GM21737 (cell line): ENCODE data around the gene ITPR1.

ENCODE experiments used
- ATAC-seq: cut with Tn5 transposase; IDR thresholded peaks from one replicate; pipeline ENCODE4 v1.9.1; 2021; ENCODE audit warnings: mild to moderate bottlenecking, moderate library complexity; ENCODE audit not compliant: unreplicated experiment

The ITPR1 gene

DNA sequence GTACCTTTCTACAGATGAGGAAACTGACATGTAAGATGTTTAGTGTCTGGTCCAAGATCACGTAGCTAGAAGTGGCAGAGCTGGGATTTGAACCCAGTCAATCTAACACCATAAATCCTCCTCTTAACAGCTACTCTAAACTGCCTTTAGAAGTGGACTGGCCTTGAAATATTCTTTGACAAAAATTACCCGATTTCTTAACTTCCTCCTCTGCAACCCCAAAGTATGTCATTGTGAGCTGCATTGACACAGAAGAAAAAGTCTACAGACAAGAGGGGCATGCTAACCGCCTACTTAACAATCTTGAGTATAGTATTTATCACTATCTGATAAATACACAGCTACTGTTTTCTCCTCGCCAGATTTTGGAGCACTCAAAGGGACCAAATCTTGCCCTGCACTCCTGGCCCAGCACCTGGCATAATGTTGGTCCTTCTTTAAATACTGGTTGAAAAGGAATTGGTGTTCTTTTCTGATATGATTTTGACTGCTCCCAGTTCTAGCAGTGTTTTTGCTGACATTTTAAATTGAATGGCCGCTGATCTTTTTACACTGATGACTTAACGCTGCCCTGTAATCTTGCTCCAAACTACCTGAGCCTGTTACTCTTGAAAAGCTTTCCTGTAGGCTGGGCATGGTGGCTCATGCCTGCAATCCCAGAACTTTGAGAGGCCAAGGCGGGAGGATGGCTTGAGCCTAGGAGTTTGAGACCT lies 36.9 kb downstream of the ITPR1 start:
- no peak for ATAC-seq

DNA sequence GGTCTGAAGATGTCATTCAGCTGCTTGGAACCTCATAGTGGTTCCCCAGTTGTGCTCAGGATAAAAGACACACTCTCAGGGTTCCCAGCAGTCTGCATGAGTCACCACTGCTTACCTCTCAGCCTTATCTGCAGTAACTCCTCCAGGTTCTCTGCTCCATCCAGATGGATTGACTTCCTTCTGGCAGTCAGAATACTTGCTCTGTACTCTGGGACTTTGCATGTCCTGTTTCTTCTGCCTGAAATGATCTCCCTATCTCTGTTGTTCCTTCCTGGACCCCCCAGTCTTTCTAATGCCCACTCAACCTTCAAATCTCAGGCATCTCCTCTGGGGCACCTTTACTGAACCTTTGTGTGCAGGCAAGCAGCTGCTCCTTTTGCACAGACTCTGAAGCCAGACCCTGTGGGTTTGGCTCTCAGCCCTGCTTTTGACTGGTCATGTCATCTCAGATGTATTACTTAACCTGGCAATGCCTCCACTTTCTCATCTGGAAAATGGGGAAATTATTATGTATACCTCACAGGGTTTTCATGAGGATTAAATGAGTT lies 38.4 kb downstream of the ITPR1 start:
- ATAC-seq, result no peak

DNA sequence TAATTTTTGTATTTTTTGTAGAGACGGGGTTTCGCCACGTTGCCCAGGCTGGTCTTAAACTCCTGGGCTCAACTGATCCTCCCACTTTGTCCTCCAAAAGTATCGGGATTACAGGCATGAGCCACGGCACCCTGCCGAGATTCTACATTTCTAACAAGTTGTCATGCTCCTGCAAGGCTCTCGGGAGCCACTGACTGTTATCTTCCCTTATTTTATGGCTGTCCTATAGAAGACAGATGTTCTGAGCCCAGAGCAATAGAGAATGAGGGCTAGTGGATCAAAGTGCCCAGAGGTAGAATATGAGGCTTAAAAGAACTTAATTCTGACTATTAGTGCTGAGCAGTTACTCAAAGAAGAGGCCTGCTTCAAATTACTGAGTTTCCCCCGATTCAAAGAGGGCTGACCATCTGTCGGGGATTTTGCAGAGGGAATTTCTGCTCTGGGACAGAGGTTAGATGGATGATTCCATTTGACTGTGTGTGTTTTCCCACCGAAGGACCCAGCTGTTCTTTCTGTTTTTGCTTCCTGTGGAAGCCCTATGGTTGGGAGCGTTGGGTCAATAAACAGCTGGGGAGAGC lies 39.5 kb downstream of the ITPR1 start:
- ATAC-seq, result no peak

DNA sequence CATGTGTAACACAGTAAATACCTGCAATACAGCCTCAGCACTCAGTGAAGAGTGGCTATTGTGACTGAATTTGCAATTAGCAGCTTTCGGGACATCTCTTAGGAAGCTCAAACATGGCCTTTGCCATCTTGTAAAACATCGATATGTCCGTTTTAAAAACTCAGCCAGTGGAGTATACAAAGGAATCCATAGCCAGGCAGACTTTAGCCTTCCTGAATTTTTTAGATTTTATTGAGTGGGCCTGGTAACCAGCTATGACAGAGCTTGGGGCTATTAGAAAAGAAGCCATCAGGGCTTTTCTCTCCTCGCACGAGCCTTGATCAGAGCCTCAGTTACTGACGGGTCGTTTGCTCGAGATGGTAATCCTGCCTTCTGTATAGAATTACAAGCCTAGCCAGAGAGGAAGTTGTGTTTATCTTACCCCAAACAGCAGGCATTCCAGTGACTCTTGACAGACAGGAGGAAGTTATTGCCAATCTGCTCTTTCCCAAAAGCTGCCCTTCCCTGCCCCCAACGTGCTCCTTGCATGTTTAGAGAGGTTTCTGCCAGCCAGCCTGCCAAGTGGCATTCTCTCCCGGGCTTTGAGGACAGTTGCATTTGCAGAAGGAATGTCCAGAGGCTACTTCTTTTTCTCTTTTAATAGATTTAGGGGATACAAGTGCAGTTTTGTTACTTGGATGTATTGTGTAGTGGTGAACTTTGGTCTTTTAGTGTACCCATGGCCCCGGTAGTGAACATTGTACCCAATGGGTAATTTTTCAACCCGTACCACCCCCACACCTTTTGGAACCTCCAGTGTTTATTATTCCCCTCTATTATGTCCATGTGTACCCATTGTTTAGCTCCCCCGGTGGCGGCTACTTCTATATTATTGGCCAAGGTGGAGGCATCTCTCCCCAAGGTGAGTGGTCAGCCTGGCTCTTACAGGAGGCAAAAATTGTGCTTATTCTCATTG lies 40.6 kb downstream of the ITPR1 start:
- ATAC-seq, result no peak

DNA sequence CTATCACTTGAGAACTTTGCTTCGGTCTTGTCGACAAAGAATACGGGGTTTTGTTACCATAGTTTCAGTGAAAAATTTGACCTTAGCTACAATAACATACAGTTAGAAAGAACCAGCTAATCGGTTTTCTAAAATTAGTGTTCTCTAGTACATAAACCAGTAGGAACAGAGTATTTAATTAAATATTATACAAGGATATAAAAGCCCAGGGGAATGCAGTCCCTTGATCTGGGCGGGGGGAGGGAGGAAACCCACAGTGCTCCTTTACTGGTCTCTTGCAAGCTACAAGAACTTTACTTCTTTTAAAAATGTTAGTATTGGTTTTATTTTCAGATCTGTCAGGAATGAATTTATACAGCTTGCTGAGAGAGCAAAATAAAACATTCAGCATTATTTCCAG lies 41.8 kb downstream of the ITPR1 start:
- ATAC-seq, result no peak

DNA sequence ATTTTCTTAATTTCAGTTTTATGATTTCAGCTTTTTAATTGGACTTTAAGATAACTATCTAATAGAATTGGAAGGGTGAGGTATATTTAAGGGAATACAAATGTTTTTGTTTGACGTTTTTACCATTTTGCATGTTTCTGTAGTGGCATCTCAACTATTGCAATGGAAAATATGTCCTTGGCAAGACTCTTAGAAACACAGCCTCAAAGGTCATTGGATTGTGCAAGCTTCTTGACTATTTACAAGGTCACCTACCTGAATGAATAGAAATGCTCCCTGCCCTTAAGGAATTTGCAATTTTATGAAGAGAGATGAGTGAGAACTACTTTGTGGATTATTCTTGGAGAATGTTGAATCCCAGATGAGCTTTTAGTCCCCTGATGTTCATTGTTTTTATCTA lies 43.1 kb downstream of the ITPR1 start:
- ATAC-seq, result no peak

DNA sequence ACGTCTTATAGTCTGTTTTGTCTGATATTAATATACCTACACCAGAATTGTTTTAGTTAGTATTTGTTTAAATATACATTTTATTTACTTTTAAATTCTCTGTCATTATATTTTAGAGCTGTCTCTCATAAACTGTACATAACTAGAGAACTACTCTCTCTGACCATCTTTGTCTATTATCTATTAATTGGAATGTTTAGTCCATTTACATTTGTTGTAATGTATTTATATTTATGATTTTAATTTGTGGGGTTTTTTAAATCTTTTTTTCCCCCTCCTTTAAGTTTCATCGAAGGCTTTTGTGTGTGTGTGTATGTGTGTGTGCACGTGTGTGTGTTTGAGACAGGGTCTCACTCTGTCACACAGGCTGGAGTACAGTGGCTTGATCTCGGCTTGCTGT lies 47.1 kb downstream of the ITPR1 start:
- no peak for ATAC-seq

DNA sequence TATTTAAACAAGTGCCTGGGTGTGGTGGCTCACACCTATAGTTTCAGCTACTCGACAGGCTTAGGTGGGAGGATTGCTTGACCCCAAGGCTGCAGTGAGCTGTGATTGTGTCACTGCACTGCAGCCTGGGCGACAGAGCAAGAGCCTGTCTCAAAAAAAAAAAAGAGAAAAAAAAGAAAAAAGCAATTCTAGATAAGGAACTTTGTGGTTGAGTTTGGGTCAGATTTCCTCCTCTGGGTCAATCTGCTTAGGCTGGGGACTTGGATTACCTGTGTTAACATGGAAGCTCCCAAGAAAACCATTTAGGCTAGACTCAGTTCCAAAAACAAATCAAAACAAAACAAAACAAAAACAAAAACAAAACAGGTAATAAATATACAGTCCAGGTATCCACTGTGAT lies 50.0 kb downstream of the ITPR1 start:
- no peak for ATAC-seq

DNA sequence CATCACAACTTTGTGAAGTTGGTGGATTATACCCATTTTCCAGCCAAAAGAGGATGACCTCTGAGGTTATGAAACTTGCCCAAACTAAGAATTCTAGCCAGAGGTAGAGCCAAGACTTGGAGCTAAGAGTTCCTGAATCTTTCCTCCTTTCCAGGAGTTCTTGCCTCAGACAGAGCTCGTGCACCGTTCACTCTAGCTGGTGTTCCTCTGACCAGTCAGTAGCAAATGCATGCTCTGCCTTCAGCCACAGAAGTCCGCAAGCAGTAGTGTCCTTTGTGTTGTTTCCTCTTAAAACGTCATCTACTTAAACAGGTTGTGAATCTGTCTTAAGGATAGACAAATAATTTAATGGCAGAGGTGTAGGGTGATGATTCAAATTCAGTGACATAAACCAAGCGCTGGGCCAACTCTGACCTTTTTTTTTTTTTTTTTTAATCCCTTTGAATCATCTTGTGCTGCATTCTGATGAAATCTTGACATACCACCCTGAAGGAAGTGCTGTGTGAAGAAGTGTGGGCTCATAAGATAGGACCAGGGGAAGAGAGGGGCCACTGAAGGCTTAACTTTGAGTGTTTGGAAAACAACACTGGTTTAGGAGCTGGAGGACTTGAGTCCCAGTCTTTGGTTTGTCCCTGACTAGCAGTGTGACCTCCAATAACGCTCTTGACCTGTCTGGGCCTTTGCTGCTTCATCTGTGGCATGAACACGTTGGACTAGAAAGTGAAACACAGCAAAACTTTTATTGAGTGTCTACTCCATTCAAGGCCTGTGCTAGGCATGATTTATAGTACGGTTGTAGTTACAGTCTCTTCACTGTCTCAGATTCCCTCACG lies 53.4 kb downstream of the ITPR1 start:
- no peak for ATAC-seq

DNA sequence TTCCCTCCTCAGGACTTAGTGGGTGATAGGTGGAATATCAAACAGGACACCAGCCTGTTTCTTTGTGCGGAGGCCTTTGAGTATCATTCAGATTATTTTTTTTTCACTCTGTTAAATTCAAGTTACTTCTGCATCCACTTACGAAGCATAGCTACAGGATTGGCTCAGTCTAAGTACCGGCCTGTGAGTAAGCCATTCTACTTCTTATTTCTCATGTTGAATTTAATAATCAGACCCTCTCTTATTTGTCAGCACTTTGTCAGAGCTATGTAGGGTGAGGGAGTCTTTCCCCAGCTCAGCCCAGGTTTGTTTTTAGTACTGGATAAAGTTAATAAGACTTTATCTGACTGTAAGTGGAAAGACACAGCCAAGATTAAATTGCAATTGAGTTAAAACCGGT lies 54.7 kb downstream of the ITPR1 start:
- no peak for ATAC-seq

DNA sequence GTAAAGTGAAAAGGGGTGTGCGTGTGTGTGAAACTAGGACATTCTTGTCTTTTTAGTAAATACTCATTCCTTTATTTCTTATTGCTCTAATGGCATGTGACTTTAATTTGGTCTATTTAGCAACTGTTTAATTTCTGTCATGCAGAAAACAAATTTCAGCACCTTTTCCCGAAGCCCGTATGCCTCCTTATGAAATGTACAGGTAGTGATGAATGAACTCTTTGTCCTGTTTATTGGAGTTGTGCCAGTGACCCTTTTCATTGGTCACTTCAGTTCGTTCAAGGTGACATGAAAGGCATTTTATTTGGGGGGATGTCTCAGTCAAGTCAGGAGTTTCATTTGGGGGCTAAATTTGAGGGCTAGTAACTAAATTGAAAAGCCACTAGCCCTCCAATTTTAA lies 55.2 kb downstream of the ITPR1 start:
- ATAC-seq, result no peak

DNA sequence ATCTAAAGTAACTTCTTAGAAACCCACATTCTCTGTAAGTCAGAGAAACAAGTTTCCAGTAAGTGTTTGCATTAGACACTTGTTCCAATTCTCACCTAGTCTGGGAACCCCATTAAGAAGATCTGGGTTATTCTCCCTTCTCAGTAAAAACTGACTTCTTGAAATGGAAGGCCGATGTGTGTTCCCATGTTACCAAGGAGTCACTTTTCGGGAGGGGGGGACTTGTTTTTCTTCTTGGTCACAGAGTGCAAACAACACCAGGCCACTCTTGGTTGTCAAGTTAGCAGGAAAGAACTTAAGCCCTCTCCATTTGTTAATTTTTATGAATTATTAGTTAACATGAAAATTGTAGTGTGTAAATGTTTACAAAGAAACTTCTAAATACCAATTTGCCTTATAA lies 55.6 kb downstream of the ITPR1 start:
- no peak for ATAC-seq

DNA sequence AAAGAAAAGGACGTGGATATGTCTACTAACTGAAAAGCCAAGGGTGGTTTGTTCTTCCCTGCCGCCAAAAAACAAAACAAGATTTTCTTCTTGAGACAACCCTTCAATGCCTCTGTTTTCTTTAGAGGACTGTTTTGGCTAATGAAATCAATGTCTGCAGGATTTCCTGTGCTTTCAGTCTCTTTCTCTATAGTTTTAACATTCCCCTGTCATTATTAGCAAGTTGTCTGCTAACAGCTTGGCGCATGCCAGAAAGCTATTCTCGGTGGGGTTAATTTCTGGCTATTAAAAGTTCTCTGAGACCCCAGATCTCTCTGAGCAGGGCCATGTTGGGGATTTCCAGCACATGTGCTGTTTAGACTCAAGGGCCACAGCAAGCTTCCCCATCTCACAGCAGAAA lies 56.7 kb downstream of the ITPR1 start:
- no peak for ATAC-seq

DNA sequence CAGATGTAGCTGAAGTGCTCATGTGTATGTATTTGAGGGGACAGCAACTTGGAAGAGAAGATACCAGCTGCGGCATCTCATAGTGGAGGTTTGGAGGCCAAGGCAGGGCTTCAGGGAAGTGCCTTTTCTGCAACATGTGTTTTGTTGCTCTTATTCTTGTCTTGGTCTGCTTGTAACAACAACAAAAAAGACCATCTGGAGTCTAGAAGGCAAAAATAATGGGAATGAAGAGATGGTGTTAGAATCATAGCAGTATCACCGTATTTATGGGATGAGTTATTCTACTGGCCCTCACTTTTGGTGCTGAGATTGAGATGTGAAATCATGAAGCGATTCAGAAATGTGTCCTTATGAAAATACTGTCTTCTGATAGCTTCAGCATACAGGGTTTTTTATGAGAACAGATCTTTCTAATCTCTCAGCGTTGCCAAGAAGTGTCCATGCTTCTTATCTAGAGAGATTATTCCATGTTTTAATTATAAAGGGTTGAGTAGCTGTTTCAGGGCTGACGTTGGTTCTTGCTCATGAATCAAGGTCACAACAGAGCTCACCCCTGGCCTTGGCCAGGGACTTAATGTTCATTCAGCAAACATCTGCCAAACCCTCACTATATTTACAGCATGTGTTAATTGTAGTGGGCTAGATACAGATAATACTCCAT lies 58.0 kb downstream of the ITPR1 start:
- no peak for ATAC-seq

DNA sequence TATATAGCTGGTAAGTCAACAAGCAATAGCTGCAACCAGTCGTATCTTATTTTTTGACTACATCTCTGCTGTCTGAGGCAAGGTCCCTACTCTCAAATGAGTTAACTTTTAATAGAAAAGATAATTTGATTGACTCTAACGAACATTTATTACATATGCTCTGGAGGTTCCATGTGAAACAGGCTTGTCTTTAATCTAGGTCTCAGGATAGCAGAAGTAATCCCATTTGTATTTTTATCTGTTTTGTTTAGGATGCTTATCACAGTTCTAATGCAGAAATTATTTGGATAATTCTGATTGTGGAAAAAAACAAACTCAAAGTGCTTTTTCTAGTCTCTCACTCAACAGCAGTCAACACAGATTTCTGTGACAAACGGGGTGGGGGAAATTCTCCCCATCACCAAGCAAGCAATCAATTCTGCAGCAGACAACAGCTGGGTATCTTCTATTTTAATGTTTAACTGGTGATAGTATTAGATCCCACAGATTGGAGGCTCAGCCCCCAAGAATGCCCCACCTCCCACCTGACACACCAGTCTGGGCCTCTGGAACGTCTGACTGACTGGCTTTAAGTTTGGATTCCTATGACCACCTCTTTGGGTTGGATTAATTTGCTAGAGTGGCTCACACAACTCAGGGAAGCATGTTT lies 58.8 kb downstream of the ITPR1 start:
- ATAC-seq, result no peak

DNA sequence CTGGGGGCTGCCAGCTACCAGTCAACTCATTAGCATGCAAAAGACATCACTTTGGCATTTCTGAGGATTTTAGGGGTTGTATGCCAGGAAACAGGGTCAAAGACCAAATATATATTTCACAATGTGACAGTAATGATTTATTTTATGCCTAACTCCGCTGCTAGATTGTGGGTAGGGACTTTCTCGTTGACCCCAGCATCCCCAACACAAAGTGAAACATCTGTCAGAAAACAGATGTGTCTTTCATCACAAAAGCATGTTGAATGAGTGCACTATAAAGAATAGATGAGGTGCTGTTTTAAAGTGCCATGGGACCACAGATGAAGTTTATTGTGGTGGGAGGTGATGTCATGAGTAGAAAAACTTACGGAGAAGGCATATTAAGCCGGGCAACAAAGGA lies 59.7 kb downstream of the ITPR1 start:
- ATAC-seq, result no peak

DNA sequence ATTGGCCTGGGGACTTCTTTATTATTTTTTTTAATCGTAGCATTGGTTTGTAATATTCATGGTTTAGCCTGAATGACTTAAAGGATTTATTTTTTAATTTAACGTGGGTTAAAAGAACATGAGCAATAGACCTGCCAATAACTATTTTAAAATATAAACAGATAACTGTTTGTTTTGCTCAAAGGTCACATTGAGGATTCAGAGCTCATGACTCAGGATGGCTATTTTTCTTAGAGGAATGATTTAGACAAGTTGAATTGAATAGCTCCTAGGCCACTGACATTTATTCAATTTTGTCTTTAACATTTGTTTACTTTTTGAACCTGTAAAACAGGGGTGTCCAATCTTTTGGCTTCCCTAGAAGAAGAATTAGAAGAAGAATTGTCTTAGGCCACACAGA lies 68.5 kb downstream of the ITPR1 start:
- ATAC-seq, result no peak

DNA sequence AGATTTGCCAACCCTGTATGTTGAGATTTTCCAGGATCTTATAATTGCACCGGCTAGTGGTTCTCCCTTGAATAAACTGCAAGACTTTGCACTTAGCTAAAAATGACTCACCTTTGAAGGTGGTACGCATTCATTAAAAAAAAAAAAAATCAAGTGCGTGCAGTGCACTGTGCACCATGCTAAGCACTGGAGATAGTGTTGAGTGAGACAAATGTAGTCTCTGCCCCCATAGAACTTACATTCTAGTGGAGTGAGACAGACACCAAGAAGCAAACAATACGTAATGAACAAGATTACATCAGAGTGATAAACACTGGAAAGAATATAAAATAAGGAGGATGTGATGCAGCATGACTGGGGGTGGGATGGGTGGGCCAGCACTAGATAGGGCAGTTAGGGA lies 69.4 kb downstream of the ITPR1 start:
- no peak for ATAC-seq

DNA sequence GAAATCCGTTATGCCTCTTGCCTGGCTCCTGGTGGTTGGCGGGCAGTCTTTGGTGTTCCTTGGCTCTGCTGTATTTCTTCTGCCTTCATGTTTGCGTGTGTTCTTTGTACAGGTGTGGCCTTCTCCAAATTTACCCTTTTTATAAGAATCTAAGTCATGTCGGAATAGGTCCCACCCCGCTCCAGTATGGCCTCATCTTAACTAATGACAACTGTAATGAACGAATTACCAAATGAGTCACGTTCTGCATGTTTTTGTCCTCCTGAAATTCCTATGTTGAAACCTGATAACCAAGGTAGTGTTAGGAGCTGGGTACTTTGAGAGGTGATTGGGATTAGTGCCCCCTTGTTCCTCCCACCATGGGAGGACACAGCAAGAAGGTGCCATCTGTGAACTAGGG lies 71.1 kb downstream of the ITPR1 start:
- ATAC-seq, result no peak
